HAP-1 (cell line): ENCODE data around the gene COMMD10.

Experiments
- DNase-seq, 2 experiments: peaks; one replicate each; pipeline ENCODE4 v3.0.0-alpha.2; 2016 to 2020; ENCODE audit warnings: low spot score in 2 of 2
- H3K27me3 ChIP-seq: fragments of 250-450 bp; sonication (Bioruptor Pico); 2 replicates; pipeline ENCODE4 v1.5.1; 2020; ENCODE audit warnings: low read depth, mild to moderate bottlenecking, moderate library complexity
- H3K36me3 ChIP-seq: fragments of 250-450 bp; sonication (Bioruptor Pico); replicated peaks from 2 replicates; pipeline ENCODE4 v1.5.1; 2020; ENCODE audit warnings: mild to moderate bottlenecking
- H3K4me1 ChIP-seq: fragments of 250-450 bp; sonication (Bioruptor Pico); 2 replicates; pipeline ENCODE4 v1.5.1; 2020; ENCODE audit warnings: mild to moderate bottlenecking
- H3K4me3 ChIP-seq: fragments of 250-450 bp; sonication (Bioruptor Pico); 2 replicates; pipeline ENCODE4 v1.5.1; 2020; ENCODE audit warnings: mild to moderate bottlenecking, moderate library complexity
- H3K9me3 ChIP-seq: fragments of 250-450 bp; sonication (Bioruptor Pico); 2 replicates; pipeline ENCODE4 v1.5.1; 2020; ENCODE audit warnings: mild to moderate bottlenecking, moderate library complexity
- in situ Hi-C: fragments of 300-500 bp; cut with MboI; formaldehyde crosslinking; loops from 3 replicates; pipeline ENCODE4 v1.14.3; 2020; ENCODE audit warnings: low sequenced_read_pairs, inconsistent platforms, mixed read lengths

COMMD10 gene

GRCh38 chr5:116329503-116329902 is 244.7 kb downstream of the COMMD10 start:
- in situ Hi-C loops = no loop called here
- Histone ChIP-seq H3K36me3 (no peaks in the 10 kb centered on the region), H3K4me3 (no peak overlapping the region), H3K27me3 (no peaks in the 10 kb centered on the region), H3K4me1 (no peaks in the 10 kb centered on the region), H3K9me3 (0 out of 2 replicates have a peak, but pooled peaks cover 5% of the 10 kb centered on the region)
- DNase-seq = no peak

GRCh38 chr5:116340799-116341198 is 256.0 kb downstream of the COMMD10 start:
- no peak for DNase-seq
- Histone ChIP-seq H3K27me3 (no peaks in the 10 kb centered on the region), H3K36me3 (no peaks in the 10 kb centered on the region), H3K4me1 (no peaks in the 10 kb centered on the region; the same call in 1 of the 2 replicates), H3K9me3 (no peaks in the 10 kb centered on the region), H3K4me3 (no peak overlapping the region)
- in situ Hi-C loops = no loop called here
